Measurements from ENCODE around the gene DNPEP.

- no peak for TF ChIP-seq CTCF (IDR thresholded peaks at IDR 0.05; ENCODE audit: insufficient read depth, low read length, poor library complexity, severe bottlenecking)
- no peak for TF ChIP-seq EZH2phosphoT487 (conservative IDR thresholded peaks at IDR 0.05; ENCODE audit: low read length)
These were observed 28.5 kb upstream of the DNPEP start for GRCh38 chr2:219416235-219416602.
